K562 (cell line): ENCODE measurements around the gene HSPA5. TPM values are rescaled to one million over a fixed set of nuclear protein-coding genes. Genes with fewer than 3 reads are reported as not detected.
A peak's percentile ranks its signal among the peaks of the same experiment; 100 is the strongest.

ENCODE experiments used
- ADNP ChIP-seq: fragments of 200-800 bp; sonication (Bioruptor generic); IDR thresholded peaks from 2 replicates; pipeline ENCODE4 v1.6.1; 2016; ENCODE audit warnings: missing genetic modification characterization, missing compliant biosample characterization
- ARID2 ChIP-seq: fragments of 450-650 bp; IDR thresholded peaks from 2 replicates; pipeline ENCODE4 v1.6.1; 2017; ENCODE audit warnings: antibody characterized with exemption, mild to moderate bottlenecking
- BMI1 ChIP-seq: fragments of 150-350 bp; IDR thresholded peaks from 2 replicates; pipeline ENCODE4 v1.6.1; 2014; ENCODE audit warnings: low read length
- CGGBP1 ChIP-seq: fragments of 250-450 bp; sonication (Bioruptor Pico); IDR thresholded peaks from 2 replicates; pipeline ENCODE4 v1.9.0; 2021; ENCODE audit warnings: mild to moderate bottlenecking
- EHMT2 ChIP-seq: fragments of 450-650 bp; IDR thresholded peaks from 2 replicates; pipeline ENCODE4 v1.6.1; 2018; ENCODE audit warnings: antibody characterized with exemption
- ELF4 ChIP-seq: fragments of 450-650 bp; formaldehyde crosslinking; IDR thresholded peaks from 2 replicates; pipeline ENCODE4 v1.4.0; 2022; ENCODE audit warnings: missing genetic modification characterization
- ETS2 ChIP-seq: IDR thresholded peaks from 2 replicates; pipeline ENCODE4 v1.6.1; 2016; ENCODE audit warnings: borderline replicate concordance, missing genetic modification characterization, mild to moderate bottlenecking, moderate library complexity, missing compliant biosample characterization; ENCODE audit not compliant: poor library complexity, severe bottlenecking
- ETV6 ChIP-seq, 3 experiments: fragments of 150-350 bp in 1 of 3; sonication (generic) in 1 of 3; formaldehyde crosslinking in 1 of 3; IDR thresholded peaks; 2 replicates each; pipeline versions ENCODE4 v1.6.1 to v1.8.0; 2014 to 2022; ENCODE audit warnings: borderline replicate concordance in 2 of 3, low read depth in 2 of 3, antibody characterized with exemption in 1 of 3, low read length in 1 of 3, mild to moderate bottlenecking in 1 of 3, missing genetic modification reagents in 1 of 3
- FOXO4 ChIP-seq: fragments of 450-650 bp; formaldehyde crosslinking; IDR thresholded peaks from 2 replicates; pipeline ENCODE4 v1.4.0; 2020; ENCODE audit warnings: mild to moderate bottlenecking, moderate library complexity
- HNRNPL ChIP-seq: fragments of 200-400 bp; formaldehyde crosslinking; IDR thresholded peaks from 2 replicates; pipeline ENCODE4 v1.6.1; 2017; ENCODE audit warnings: low read depth, mild to moderate bottlenecking, low read length
- MEIS2 ChIP-seq: fragments of 450-650 bp; IDR thresholded peaks from 2 replicates; pipeline ENCODE4 v1.6.1; 2014; ENCODE audit warnings: mild to moderate bottlenecking; ENCODE audit not compliant: partially characterized antibody
- PRPF4 ChIP-seq: fragments of 200-400 bp; formaldehyde crosslinking; IDR thresholded peaks from one replicate; pipeline ENCODE4 v1.6.1; 2017; ENCODE audit warnings: low read length, low read depth, mild to moderate bottlenecking; ENCODE audit not compliant: insufficient read depth, poor library complexity, severe bottlenecking
- SNIP1 ChIP-seq: fragments of 450-650 bp; IDR thresholded peaks from 2 replicates; pipeline ENCODE4 v1.7.1; 2017; ENCODE audit warnings: low read depth, mild to moderate bottlenecking
- TCFL5 ChIP-seq: fragments of 250-450 bp; sonication (Bioruptor Pico); conservative IDR thresholded peaks from 2 replicates; pipeline ENCODE4 v1.6.1; 2021; ENCODE audit warnings: mild to moderate bottlenecking, moderate library complexity, matching md5 sums
- ZBTB8A ChIP-seq: fragments of 450-650 bp; IDR thresholded peaks from 2 replicates; pipeline ENCODE4 v1.6.1; 2018; ENCODE audit warnings: mild to moderate bottlenecking, moderate library complexity; ENCODE audit not compliant: partially characterized antibody
- ZKSCAN1 ChIP-seq: fragments of 150-350 bp; IDR thresholded peaks from 2 replicates; pipeline ENCODE4 v1.6.1; 2016; ENCODE audit warnings: low read depth, low read length
- ZNF124 ChIP-seq: sonication (generic); formaldehyde crosslinking; IDR thresholded peaks from 2 replicates; pipeline ENCODE4 v1.8.1; 2022; ENCODE audit warnings: missing genetic modification reagents
- ZNF175 ChIP-seq: fragments of 200-800 bp; sonication (Bioruptor generic); IDR thresholded peaks from 2 replicates; pipeline ENCODE4 v1.6.1; 2016; ENCODE audit warnings: low read depth, mild to moderate bottlenecking, missing genetic modification characterization, missing compliant biosample characterization
- ZNF212 ChIP-seq: fragments of 450-650 bp; formaldehyde crosslinking; IDR thresholded peaks from 2 replicates; pipeline ENCODE4 v1.4.0; 2020; ENCODE audit warnings: mild to moderate bottlenecking
- ZNF253 ChIP-seq: fragments of 250-450 bp; sonication (Bioruptor Pico); conservative IDR thresholded peaks from 2 replicates; pipeline ENCODE4 v1.6.1; 2021; ENCODE audit warnings: mild to moderate bottlenecking
- ZNF280B ChIP-seq: fragments of 250-450 bp; sonication (Bioruptor Pico); IDR thresholded peaks from 2 replicates; pipeline ENCODE4 v1.5.1; 2021; ENCODE audit warnings: mild to moderate bottlenecking
- ZNF584 ChIP-seq: fragments of 200-800 bp; sonication (Bioruptor generic); IDR thresholded peaks from 2 replicates; pipeline ENCODE4 v1.6.1; 2016; ENCODE audit warnings: low read depth, mild to moderate bottlenecking, missing genetic modification characterization, missing compliant biosample characterization
- polyA plus RNA-seq, 8 experiments: library from polyadenylated mRNA; depleted of rRNA in 4 of 8; stranded (reverse) in 5 of 8; unstranded in 3 of 8; fragments of >200 nt; fragmentation: Nextera tagmentation in 2 of 8; fragmentation: Illumina TruSeq in 1 of 8; extraction: Ambion mirVana in 2 of 8; extraction: Trizol in 1 of 8; gene quantifications; 2 replicates each; pipeline versions ENCODE4 v1.2.1 to v1.2.3, GENCODE V29; 2011 to 2014; ENCODE audit warnings: inconsistent platforms in 1 of 8, missing spikeins in 1 of 8
- total RNA-seq, 7 experiments: library from RNA; depleted of rRNA in 6 of 7; stranded (reverse); fragments of >200 nt in 6 of 7; fragmentation: Illumina TruSeq in 2 of 7; extraction: Trizol in 2 of 7; gene quantifications; 2 replicates each; pipeline versions ENCODE4 v1.2.1 to v1.2.3, GENCODE V29; 2011 to 2021; ENCODE audit warnings: low replicate concordance in 1 of 7

HSPA5 gene
- total and polyA plus RNA-seq, 9 of the 15 experiments (the other 6 are each of a cell fraction or from before 2014, with no cell fraction given), result 48.0 to 265 (median 113) TPM

GRCh38 chr9:125241863-125242739, 958 bp upstream of the HSPA5 start (continued):
- TF ChIP-seq CGGBP1 (CRISPR knock-in tag), result no peak
- no peak for TF ChIP-seq HNRNPL
- no peak for TF ChIP-seq ARID2
- TF ChIP-seq SNIP1, result no peak
- no peak for TF ChIP-seq EHMT2
- no peak for TF ChIP-seq TCFL5 (CRISPR knock-in tag)
- no peak for TF ChIP-seq ZNF280B (CRISPR knock-in tag)
- TF ChIP-seq ETV6 (IDR thresholded peaks at IDR 0.05; ENCODE audit: borderline replicate concordance in 1 of 2, low read depth in 2 of 2, low read length in 1 of 2), result no peak
- no peak for TF ChIP-seq ETV6 (CRISPR knock-in tag; IDR thresholded peaks at IDR 0.05; ENCODE audit: borderline replicate concordance)
- 0 out of 2 replicates have a peak, but pooled peaks have one; percentile 27 for TF ChIP-seq ZNF175 (CRISPR knock-in tag)
- TF ChIP-seq ZNF584 (CRISPR knock-in tag), result no peak
- TF ChIP-seq FOXO4 (CRISPR knock-in tag), result no peak
- TF ChIP-seq ZBTB8A, result no peak
- TF ChIP-seq ZKSCAN1, result no peak
- TF ChIP-seq ADNP (tag), result no peak
- no peak for TF ChIP-seq ETS2
- TF ChIP-seq BMI1, result no peak
- TF ChIP-seq MEIS2, result no peak
- no peak for TF ChIP-seq ELF4 (CRISPR knock-in tag)
- TF ChIP-seq ZNF212 (CRISPR knock-in tag), result no peak
- TF ChIP-seq ZNF253 (CRISPR knock-in tag), result no peak
- no peak for TF ChIP-seq ZNF124 (CRISPR knock-in tag)
- no peak for TF ChIP-seq PRPF4
